Measurements from ENCODE around the gene ENDOG.
"Not testable (repeated sequence)": the region's sequence is repeated elsewhere in the genome, so short reads cannot be mapped to it uniquely, and the experiment has no call there.

The ENDOG gene

GRCh38 chr9:128861501-128861900 is 43.2 kb downstream of the ENDOG start:
- DNase-seq (ENCODE audit: low read depth in 1 of 2, low spot score in 1 of 2): no peak

GRCh38 chr9:128862401-128862851 is 44.1 kb downstream of the ENDOG start:
- DNase-seq (ENCODE audit: low read depth in 1 of 2, low spot score in 1 of 2): no peak

- DNase-seq (ENCODE audit: low read depth in 1 of 2, low spot score in 1 of 2): peak; percentile 77 to 83
Measured at GRCh38 chr9:128863647-128864046, 45.3 kb downstream of the ENDOG start.

GRCh38 chr9:128870128-128870940 is 52.0 kb downstream of the ENDOG start:
- no peak for DNase-seq (ENCODE audit: low read depth in 1 of 2, low spot score in 1 of 2)

- DNase-seq (ENCODE audit: low read depth in 1 of 2, low spot score in 1 of 2): not testable (repeated sequence)
Measured at GRCh38 chr9:128870941-128871265, 52.6 kb downstream of the ENDOG start.

Data from activated CD4-positive, alpha-beta T cell treated with anti-CD3 and anti-CD28 coated beads, Interleukin-2, amount 50 U/mL, for 24 hours (primary cell).